KOPT-K1 (cell line): ENCODE data around the gene ZC4H2.
"Not testable (repeated sequence)": the region's sequence is repeated elsewhere in the genome, so short reads cannot be mapped to it uniquely, and the experiment has no call there.

Source experiments
- H3K27ac ChIP-seq: fragments of 200-600 bp; sonication (generic); 2 replicates; pipeline ENCODE4 v1.5.1; 2016; ENCODE audit warnings: antibody characterized with exemption, mild to moderate bottlenecking, low read depth, low read length; ENCODE audit not compliant: poor library complexity, severe bottlenecking
- H3K36me3 ChIP-seq: fragments of 200-600 bp; sonication (generic); 2 replicates; pipeline ENCODE4 v1.5.1; 2017; ENCODE audit warnings: antibody characterized with exemption, mild to moderate bottlenecking, low read length, moderate library complexity; ENCODE audit not compliant: insufficient read depth
- H3K9me3 ChIP-seq: fragments of 200-600 bp; sonication (generic); 2 replicates; pipeline ENCODE4 v1.5.1; 2017; ENCODE audit warnings: antibody characterized with exemption, low read length, mild to moderate bottlenecking; ENCODE audit not compliant: insufficient read depth, poor library complexity, severe bottlenecking

The ZC4H2 gene

GRCh38 chrX:64878709-64879108, 97.5 kb downstream of the ZC4H2 start:
- H3K36me3 ChIP-seq, H3K27ac ChIP-seq, H3K9me3 ChIP-seq: not testable (repeated sequence)

- H3K36me3 ChIP-seq = no peaks in the 10 kb centered on the region
- H3K9me3 ChIP-seq = peaks cover 33% of the 10 kb centered on the region
- H3K27ac ChIP-seq = no peak overlapping the region
Observed at GRCh38 chrX:64867217-64867616, 109.0 kb downstream of the ZC4H2 start.
